HG03066 (cell line): ENCODE results near the gene KIF6.

Experiments
- ATAC-seq: cut with Tn5 transposase; IDR thresholded peaks from one replicate; pipeline ENCODE4 v1.9.1; 2021; ENCODE audit warnings: low read depth; ENCODE audit not compliant: unreplicated experiment

Gene KIF6

GRCh38 chr6:39468385-39468784 is 256.8 kb downstream of the KIF6 start:
- no peak for ATAC-seq

GRCh38 chr6:39466631-39467030 is 258.6 kb downstream of the KIF6 start:
- ATAC-seq, result no peak

- no peak for ATAC-seq
These were observed 259.7 kb downstream of the KIF6 start for GRCh38 chr6:39465539-39465938.

- no peak for ATAC-seq
These were observed 261.1 kb downstream of the KIF6 start for GRCh38 chr6:39464067-39464466.

- ATAC-seq, result no peak
These were observed 271.2 kb downstream of the KIF6 start for GRCh38 chr6:39453956-39454524.

GRCh38 chr6:39453241-39453640 is 272.0 kb downstream of the KIF6 start:
- ATAC-seq, result no peak

- no peak for ATAC-seq
These were observed 272.7 kb downstream of the KIF6 start for GRCh38 chr6:39452306-39453145.

GRCh38 chr6:39451831-39452230 is 273.4 kb downstream of the KIF6 start:
- no peak for ATAC-seq

GRCh38 chr6:39449022-39449421 is 276.2 kb downstream of the KIF6 start:
- no peak for ATAC-seq

GRCh38 chr6:39446909-39447308 is 278.3 kb downstream of the KIF6 start:
- ATAC-seq, result no peak

GRCh38 chr6:39445667-39446066 is 279.5 kb downstream of the KIF6 start:
- ATAC-seq, result no peak

- no peak for ATAC-seq
These were observed 280.7 kb downstream of the KIF6 start for GRCh38 chr6:39444479-39445019.

GRCh38 chr6:39441986-39442385 is 283.2 kb downstream of the KIF6 start:
- no peak for ATAC-seq

GRCh38 chr6:39441301-39441700 is 283.9 kb downstream of the KIF6 start:
- ATAC-seq, result no peak

GRCh38 chr6:39440039-39440426 is 285.2 kb downstream of the KIF6 start:
- no peak for ATAC-seq

- no peak for ATAC-seq
These were observed 285.7 kb downstream of the KIF6 start for GRCh38 chr6:39439342-39440038.

- no peak for ATAC-seq
These were observed 291.6 kb downstream of the KIF6 start for GRCh38 chr6:39433630-39434029.

GRCh38 chr6:39432330-39433025 is 292.7 kb downstream of the KIF6 start:
- ATAC-seq, result no peak

GRCh38 chr6:39430871-39431523 is 294.2 kb downstream of the KIF6 start:
- ATAC-seq, result no peak

GRCh38 chr6:39430446-39430845 is 294.8 kb downstream of the KIF6 start:
- ATAC-seq, result no peak
